Measurements from ENCODE around the gene BTG1. TPM values are rescaled to one million over a fixed set of nuclear protein-coding genes. Genes with fewer than 3 reads are reported as not detected.
A peak's percentile ranks its signal among the peaks of the same experiment; 100 is the strongest.

The BTG1 gene
- total RNA-seq, 1 experiment from 2014 or later: 26.7 TPM

GRCh38 chr12:92138144-92138543 is 7.5 kb downstream of the BTG1 start (continued):
- TF ChIP-seq ARID4B (CRISPR knock-in tag; IDR thresholded peaks at IDR 0.05; ENCODE audit: borderline replicate concordance): no peak
- no peak for TF ChIP-seq FOXP4 (CRISPR knock-in tag; IDR thresholded peaks at IDR 0.05)
- TF ChIP-seq, protein P1, sequence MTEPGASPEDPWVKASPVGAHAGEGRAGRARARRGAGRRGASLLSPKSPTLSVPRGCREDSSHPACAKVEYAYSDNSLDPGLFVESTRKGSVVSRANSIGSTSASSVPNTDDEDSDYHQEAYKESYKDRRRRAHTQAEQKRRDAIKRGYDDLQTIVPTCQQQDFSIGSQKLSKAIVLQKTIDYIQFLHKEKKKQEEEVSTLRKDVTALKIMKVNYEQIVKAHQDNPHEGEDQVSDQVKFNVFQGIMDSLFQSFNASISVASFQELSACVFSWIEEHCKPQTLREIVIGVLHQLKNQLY (CRISPR knock-in tag; IDR thresholded peaks at IDR 0.05): no peak

GRCh38 chr12:92136965-92137721 is 8.5 kb downstream of the BTG1 start:
- no peak for DNase-seq (ENCODE audit: low spot score)
- H3K9me3 Mint-ChIP-seq: no peaks in the 10 kb centered on the region
- POLR2A ChIA-PET: interaction anchor here (7.8 kb wide), 1 partner anchor 8 kb away, joined by 67 read pairs; the partner anchor contains the start of gene BTG1
- peaks cover 7% of the 10 kb centered on the region; the same call in 1 of the 2 replicates for H3K36me3 Mint-ChIP-seq
- ATAC-seq: peak; percentile 37
- H3K4me3 Mint-ChIP-seq: peak overlapping the region; percentile 24
- peaks cover 86% of the 10 kb centered on the region for H3K4me1 Mint-ChIP-seq
- H3K27me3 Mint-ChIP-seq (ENCODE audit: low read depth): no peaks in the 10 kb centered on the region
- TF ChIP-seq RORB (CRISPR knock-in tag; IDR thresholded peaks at IDR 0.05) (no peak), CREM (CRISPR knock-in tag; IDR thresholded peaks at IDR 0.05) (no peak), CTCF (IDR thresholded peaks at IDR 0.05) (no peak), GABPB1 (CRISPR knock-in tag; IDR thresholded peaks at IDR 0.05) (peak; percentile 86), GRHL2 (CRISPR knock-in tag; IDR thresholded peaks at IDR 0.05; ENCODE audit: insufficient replicate concordance, severe bottlenecking) (no peak), AR (CRISPR knock-in tag; IDR thresholded peaks at IDR 0.05) (no peak)
- TF ChIP-seq, protein P2, sequence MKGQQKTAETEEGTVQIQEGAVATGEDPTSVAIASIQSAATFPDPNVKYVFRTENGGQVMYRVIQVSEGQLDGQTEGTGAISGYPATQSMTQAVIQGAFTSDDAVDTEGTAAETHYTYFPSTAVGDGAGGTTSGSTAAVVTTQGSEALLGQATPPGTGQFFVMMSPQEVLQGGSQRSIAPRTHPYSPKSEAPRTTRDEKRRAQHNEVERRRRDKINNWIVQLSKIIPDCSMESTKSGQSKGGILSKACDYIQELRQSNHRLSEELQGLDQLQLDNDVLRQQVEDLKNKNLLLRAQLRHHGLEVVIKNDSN (CRISPR knock-in tag; IDR thresholded peaks at IDR 0.05): no peak
- TF ChIP-seq, protein P1 (CRISPR knock-in tag; IDR thresholded peaks at IDR 0.05): no peak
- peak overlapping the region; percentile 69 for H3K27ac Mint-ChIP-seq
- CTCF ChIA-PET: interaction anchor here (1.2 to 1.7 kb wide), 3 partner anchors 9 to 755 kb away, joined by 3 to 9 read pairs (median 5); partner anchors contain the start of gene BTG1
